Muscle layer of colon (tissue), 2 donors: ENCODE measurements around the gene NME9.

Experiments used
- H3K27ac ChIP-seq: one replicate; pipeline ENCODE4 v1.7.0; 2013; ENCODE audit warnings: low read depth, mild to moderate bottlenecking, low read length, moderate library complexity
- H3K27me3 ChIP-seq, 2 donors: one replicate each; pipeline ENCODE4 v1.7.0; 2013; ENCODE audit warnings: low read length in 2 of 2, mild to moderate bottlenecking in 2 of 2; ENCODE audit not compliant: insufficient read depth in 2 of 2, control insufficient read depth in 1 of 2
- H3K36me3 ChIP-seq: one replicate; pipeline ENCODE4 v1.7.0; 2013; ENCODE audit warnings: mild to moderate bottlenecking, low read length; ENCODE audit not compliant: insufficient read depth
- H3K4me1 ChIP-seq: one replicate; pipeline ENCODE4 v1.7.0; 2013; ENCODE audit warnings: mild to moderate bottlenecking, low read length; ENCODE audit not compliant: insufficient read depth
- H3K4me3 ChIP-seq, 2 donors: one replicate each; pipeline ENCODE4 v1.7.0; 2013; ENCODE audit warnings: low read length in 2 of 2, low read depth in 1 of 2, mild to moderate bottlenecking in 1 of 2, moderate library complexity in 1 of 2
- H3K9ac ChIP-seq: one replicate; pipeline ENCODE4 v1.7.0; 2013; ENCODE audit warnings: low read length
- H3K9me3 ChIP-seq: one replicate; pipeline ENCODE4 v1.7.0; 2013; ENCODE audit warnings: mild to moderate bottlenecking, low read length
- donor health status: abdominal sarcoma.
- donor health status: Adenocarcinoma of cecum.

The NME9 gene

GRCh38 chr3:138327831-138328230, 1.8 kb downstream of the NME9 start:
- Histone ChIP-seq H3K27me3 (no peaks in the 10 kb centered on the region), H3K9me3 (no peaks in the 10 kb centered on the region), H3K9ac (no peak overlapping the region), H3K27ac (no peak overlapping the region), H3K4me1 (peaks cover 8% of the 10 kb centered on the region), H3K4me3 (no peak overlapping the region), H3K36me3 (no peaks in the 10 kb centered on the region)

GRCh38 chr3:138326866-138327595, 2.6 kb downstream of the NME9 start:
- H3K36me3 ChIP-seq, result no peaks in the 10 kb centered on the region
- peaks cover 8% of the 10 kb centered on the region for H3K4me1 ChIP-seq
- no peak overlapping the region for H3K4me3 ChIP-seq
- no peak overlapping the region for H3K9ac ChIP-seq
- no peak overlapping the region for H3K27ac ChIP-seq
- H3K9me3 ChIP-seq, result no peaks in the 10 kb centered on the region
- H3K27me3 ChIP-seq, result no peaks in the 10 kb centered on the region

GRCh38 chr3:138325990-138326389, 3.7 kb downstream of the NME9 start:
- no peaks in the 10 kb centered on the region for H3K27me3 ChIP-seq
- no peaks in the 10 kb centered on the region for H3K36me3 ChIP-seq
- peaks cover 8% of the 10 kb centered on the region for H3K4me1 ChIP-seq
- no peak overlapping the region for H3K9ac ChIP-seq
- H3K27ac ChIP-seq, result no peak overlapping the region
- H3K9me3 ChIP-seq, result no peaks in the 10 kb centered on the region
- H3K4me3 ChIP-seq, result no peak overlapping the region

GRCh38 chr3:138323971-138324370, 5.7 kb downstream of the NME9 start:
- Histone ChIP-seq H3K4me3 (no peak overlapping the region), H3K27ac (no peak overlapping the region), H3K9me3 (no peaks in the 10 kb centered on the region), H3K27me3 (no peaks in the 10 kb centered on the region), H3K9ac (no peak overlapping the region), H3K36me3 (no peaks in the 10 kb centered on the region), H3K4me1 (peaks cover 7% of the 10 kb centered on the region)

GRCh38 chr3:138317687-138318086, 12.0 kb downstream of the NME9 start:
- Histone ChIP-seq H3K36me3 (no peaks in the 10 kb centered on the region), H3K27ac (no peak overlapping the region), H3K27me3 (no peaks in the 10 kb centered on the region), H3K4me3 (no peak overlapping the region), H3K9ac (no peak overlapping the region), H3K9me3 (no peaks in the 10 kb centered on the region), H3K4me1 (no peaks in the 10 kb centered on the region)

GRCh38 chr3:138314751-138315150, 14.9 kb downstream of the NME9 start:
- no peak overlapping the region for H3K27ac ChIP-seq
- H3K27me3 ChIP-seq, result no peaks in the 10 kb centered on the region
- H3K36me3 ChIP-seq, result no peaks in the 10 kb centered on the region
- no peak overlapping the region for H3K9ac ChIP-seq
- no peaks in the 10 kb centered on the region for H3K9me3 ChIP-seq
- no peaks in the 10 kb centered on the region for H3K4me1 ChIP-seq
- no peak overlapping the region for H3K4me3 ChIP-seq

GRCh38 chr3:138310494-138310893, 19.2 kb downstream of the NME9 start:
- H3K27me3 ChIP-seq, result no peaks in the 10 kb centered on the region
- H3K9me3 ChIP-seq, result peaks cover 9% of the 10 kb centered on the region
- no peak overlapping the region for H3K4me3 ChIP-seq
- no peaks in the 10 kb centered on the region for H3K36me3 ChIP-seq
- H3K27ac ChIP-seq, result no peak overlapping the region
- H3K9ac ChIP-seq, result no peak overlapping the region
- no peaks in the 10 kb centered on the region for H3K4me1 ChIP-seq

- H3K9ac ChIP-seq, result no peak overlapping the region
- H3K9me3 ChIP-seq, result peaks cover 9% of the 10 kb centered on the region
- no peaks in the 10 kb centered on the region for H3K4me1 ChIP-seq
- H3K4me3 ChIP-seq, result no peak overlapping the region
- H3K27ac ChIP-seq, result no peak overlapping the region
- H3K27me3 ChIP-seq, result no peaks in the 10 kb centered on the region
- H3K36me3 ChIP-seq, result no peaks in the 10 kb centered on the region
Measured at GRCh38 chr3:138308783-138309182, 20.9 kb downstream of the NME9 start.

- Histone ChIP-seq H3K27me3 (no peaks in the 10 kb centered on the region), H3K36me3 (no peaks in the 10 kb centered on the region), H3K4me3 (no peak overlapping the region), H3K9ac (no peak overlapping the region), H3K27ac (no peak overlapping the region), H3K9me3 (peaks cover 9% of the 10 kb centered on the region), H3K4me1 (no peaks in the 10 kb centered on the region)
Measured at GRCh38 chr3:138307899-138308298, 21.8 kb downstream of the NME9 start.

- no peaks in the 10 kb centered on the region for H3K27me3 ChIP-seq
- H3K27ac ChIP-seq, result no peak overlapping the region
- H3K4me3 ChIP-seq, result no peak overlapping the region
- peaks cover 8% of the 10 kb centered on the region for H3K9me3 ChIP-seq
- H3K4me1 ChIP-seq, result no peaks in the 10 kb centered on the region
- no peak overlapping the region for H3K9ac ChIP-seq
- no peaks in the 10 kb centered on the region for H3K36me3 ChIP-seq
Measured at GRCh38 chr3:138303474-138303873, 26.2 kb downstream of the NME9 start.

GRCh38 chr3:138300647-138301046, 29.0 kb downstream of the NME9 start:
- H3K27me3 ChIP-seq, result no peaks in the 10 kb centered on the region
- H3K27ac ChIP-seq, result no peak overlapping the region
- H3K9ac ChIP-seq, result no peak overlapping the region
- H3K36me3 ChIP-seq, result peaks cover 14% of the 10 kb centered on the region
- H3K9me3 ChIP-seq, result no peaks in the 10 kb centered on the region
- no peaks in the 10 kb centered on the region for H3K4me1 ChIP-seq
- no peak overlapping the region for H3K4me3 ChIP-seq

GRCh38 chr3:138297876-138298275, 31.8 kb downstream of the NME9 start:
- H3K36me3 ChIP-seq, result peaks cover 28% of the 10 kb centered on the region
- H3K27me3 ChIP-seq, result no peaks in the 10 kb centered on the region
- no peak overlapping the region for H3K27ac ChIP-seq
- no peaks in the 10 kb centered on the region for H3K9me3 ChIP-seq
- no peak overlapping the region for H3K9ac ChIP-seq
- H3K4me3 ChIP-seq, result no peak overlapping the region
- H3K4me1 ChIP-seq, result no peaks in the 10 kb centered on the region
